Measurements from ENCODE around the gene HMGXB4.

Gene HMGXB4

GRCh38 chr22:35250156-35250555 lies 7.1 kb upstream of the HMGXB4 start:
- DNase-seq (ENCODE audit: extremely low spot score): no peak
- ChIA-PET POLR2A (no interaction called here), CTCF (no interaction called here)
- TF ChIP-seq, protein P1, sequence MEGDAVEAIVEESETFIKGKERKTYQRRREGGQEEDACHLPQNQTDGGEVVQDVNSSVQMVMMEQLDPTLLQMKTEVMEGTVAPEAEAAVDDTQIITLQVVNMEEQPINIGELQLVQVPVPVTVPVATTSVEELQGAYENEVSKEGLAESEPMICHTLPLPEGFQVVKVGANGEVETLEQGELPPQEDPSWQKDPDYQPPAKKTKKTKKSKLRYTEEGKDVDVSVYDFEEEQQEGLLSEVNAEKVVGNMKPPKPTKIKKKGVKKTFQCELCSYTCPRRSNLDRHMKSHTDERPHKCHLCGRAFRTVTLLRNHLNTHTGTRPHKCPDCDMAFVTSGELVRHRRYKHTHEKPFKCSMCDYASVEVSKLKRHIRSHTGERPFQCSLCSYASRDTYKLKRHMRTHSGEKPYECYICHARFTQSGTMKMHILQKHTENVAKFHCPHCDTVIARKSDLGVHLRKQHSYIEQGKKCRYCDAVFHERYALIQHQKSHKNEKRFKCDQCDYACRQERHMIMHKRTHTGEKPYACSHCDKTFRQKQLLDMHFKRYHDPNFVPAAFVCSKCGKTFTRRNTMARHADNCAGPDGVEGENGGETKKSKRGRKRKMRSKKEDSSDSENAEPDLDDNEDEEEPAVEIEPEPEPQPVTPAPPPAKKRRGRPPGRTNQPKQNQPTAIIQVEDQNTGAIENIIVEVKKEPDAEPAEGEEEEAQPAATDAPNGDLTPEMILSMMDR (IDR thresholded peaks at IDR 0.05; ENCODE audit: control extremely low read depth, extremely low read depth, low read depth, missing control alignments): no peak

- TF ChIP-seq, protein P1 (IDR thresholded peaks at IDR 0.05; ENCODE audit: control extremely low read depth, extremely low read depth, low read depth, missing control alignments): no peak
- no peak for DNase-seq (ENCODE audit: extremely low spot score)
- CTCF ChIA-PET: no interaction called here
- POLR2A ChIA-PET: no interaction called here
These were observed 3.3 kb upstream of the HMGXB4 start for GRCh38 chr22:35253946-35254345.

GRCh38 chr22:35257002-35257320 lies 332 bp upstream of the HMGXB4 start:
- DNase-seq (ENCODE audit: extremely low spot score): no peak
- POLR2A ChIA-PET: no interaction called here
- CTCF ChIA-PET: interaction anchor here (0.9 to 1.8 kb wide), 5 partner anchors 13 to 128 kb away, joined by 3 to 6 read pairs (median 3); no protein-coding TSS in a partner anchor
- TF ChIP-seq, protein P1 (IDR thresholded peaks at IDR 0.05; ENCODE audit: control extremely low read depth, extremely low read depth, low read depth, missing control alignments): no peak

DNA sequence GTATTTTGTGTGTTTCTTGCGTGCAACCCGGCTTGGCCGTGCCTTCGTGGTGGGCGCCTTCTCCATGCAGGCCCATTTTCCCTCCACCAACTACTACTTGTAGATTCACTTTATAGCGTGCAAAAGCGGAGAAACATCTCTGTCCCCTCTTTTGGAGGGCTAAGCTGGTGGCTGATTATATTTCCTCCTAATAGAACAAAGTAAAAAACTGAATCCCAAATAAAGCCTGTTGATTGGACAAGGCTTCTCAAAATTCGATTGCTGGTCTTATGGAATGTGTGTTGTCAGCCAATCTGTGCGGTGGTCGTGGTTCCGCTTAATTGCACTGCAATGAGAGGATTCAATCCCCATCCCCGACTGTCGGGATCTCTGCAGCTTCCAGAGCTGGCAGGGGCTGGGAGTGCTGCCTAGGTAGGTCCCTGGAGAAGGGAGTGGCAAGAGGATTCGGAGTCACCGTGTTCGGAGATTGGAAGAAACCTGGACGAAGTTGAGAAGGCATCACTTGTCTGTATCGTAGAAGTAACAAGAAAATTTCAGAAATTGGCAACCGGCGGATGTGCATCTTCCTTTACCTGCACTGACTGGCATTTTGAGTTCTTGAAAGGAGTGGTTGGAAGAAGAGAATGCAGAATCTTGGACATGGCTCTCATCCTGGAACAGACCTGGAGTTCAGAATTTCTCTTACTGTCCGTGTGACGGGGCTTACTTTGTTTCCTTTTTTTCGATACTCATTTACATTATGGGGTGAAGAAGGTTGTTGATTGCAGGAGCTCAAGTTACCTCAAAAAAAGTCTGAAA lies 1.1 kb downstream of the HMGXB4 start:
- ChIA-PET POLR2A (interaction anchor here (0.6 kb wide), 1 partner anchor 127 kb away, joined by 5 read pairs; no protein-coding TSS in a partner anchor), CTCF (interaction anchor here (0.6 to 1.8 kb wide), 5 partner anchors 12 to 27 kb away, joined by 3 to 9 read pairs (median 4); no protein-coding TSS in a partner anchor)
- TF ChIP-seq, protein P1 (IDR thresholded peaks at IDR 0.05; ENCODE audit: control extremely low read depth, extremely low read depth, low read depth, missing control alignments): no peak
- no peak for DNase-seq (ENCODE audit: extremely low spot score)

GRCh38 chr22:35264986-35265385 lies 7.7 kb downstream of the HMGXB4 start:
- no peak for DNase-seq (ENCODE audit: extremely low spot score)
- ChIA-PET POLR2A (no interaction called here), CTCF (interaction anchor here (1.4 kb wide), 1 partner anchor 25 kb away, joined by 3 read pairs; no protein-coding TSS in a partner anchor)
- TF ChIP-seq, protein P1 (IDR thresholded peaks at IDR 0.05; ENCODE audit: control extremely low read depth, extremely low read depth, low read depth, missing control alignments): no peak

DNA sequence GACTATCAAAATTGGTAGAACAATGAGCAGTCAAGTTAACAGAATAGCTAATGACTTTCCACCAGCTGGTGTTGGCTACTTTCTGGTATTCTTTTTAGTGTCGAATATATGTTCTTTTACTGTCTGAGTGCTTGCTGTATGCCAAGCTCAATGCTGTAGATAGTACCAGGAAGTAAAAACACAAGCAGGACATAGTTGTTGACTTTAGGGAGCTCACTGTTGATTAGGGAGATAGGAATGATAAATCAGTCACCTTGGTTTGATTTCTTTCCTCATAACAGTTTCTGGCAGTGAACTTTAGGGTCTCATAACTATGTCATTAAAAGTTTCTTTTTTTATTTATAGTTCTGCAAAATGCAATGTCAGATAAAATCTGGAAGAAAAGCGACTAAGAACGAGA lies 9.0 kb downstream of the HMGXB4 start:
- CTCF ChIA-PET: interaction anchor here (1.7 kb wide), 1 partner anchor 12 kb away, joined by 5 read pairs; no protein-coding TSS in a partner anchor
- POLR2A ChIA-PET: interaction anchor here (1.3 kb wide), 1 partner anchor 11 kb away, joined by 3 read pairs; no protein-coding TSS in a partner anchor
- no peak for DNase-seq (ENCODE audit: extremely low spot score)
- TF ChIP-seq, protein P1 (IDR thresholded peaks at IDR 0.05; ENCODE audit: control extremely low read depth, extremely low read depth, low read depth, missing control alignments): no peak

Data from GM10248 (cell line).